GM18909 (cell line): Measurements from ENCODE around the gene WWP2.
A peak's percentile ranks its signal among the peaks of the same experiment; 100 is the strongest.
"Not testable (repeated sequence)": the region's sequence is repeated elsewhere in the genome, so short reads cannot be mapped to it uniquely, and the experiment has no call there.

Experiments used
- ATAC-seq: cut with Tn5 transposase; IDR thresholded peaks from one replicate; pipeline ENCODE4 v1.9.1; 2021; ENCODE audit warnings: mild to moderate bottlenecking; ENCODE audit not compliant: unreplicated experiment, poor library complexity

Gene WWP2

GRCh38 chr16:69964960-69965660, 203.0 kb downstream of the WWP2 start:
- ATAC-seq, result peak; percentile 45

- ATAC-seq, result not testable (repeated sequence)
Measured at GRCh38 chr16:69965661-69966054, 203.5 kb downstream of the WWP2 start.

DNA sequence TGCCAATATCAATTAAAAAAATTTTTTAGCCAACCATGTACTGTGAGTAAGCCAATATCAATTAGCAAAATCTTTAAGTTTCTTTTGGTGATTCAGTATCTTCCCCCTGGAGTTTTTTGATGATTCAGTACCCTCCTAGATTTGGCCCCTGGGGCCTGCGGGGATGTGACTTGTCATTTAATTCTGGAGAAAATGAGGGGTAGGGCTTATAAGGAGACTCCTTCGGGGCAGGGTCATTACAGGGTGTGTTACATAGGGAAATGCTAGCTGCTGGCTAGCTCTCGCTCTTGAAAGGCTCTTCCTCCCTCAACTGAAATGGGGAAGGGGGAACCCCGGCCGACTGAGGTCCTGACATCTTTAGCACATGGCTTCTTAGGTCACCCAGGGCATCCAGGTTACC, 205.6 kb downstream of the WWP2 start:
- not testable (repeated sequence) for ATAC-seq

DNA sequence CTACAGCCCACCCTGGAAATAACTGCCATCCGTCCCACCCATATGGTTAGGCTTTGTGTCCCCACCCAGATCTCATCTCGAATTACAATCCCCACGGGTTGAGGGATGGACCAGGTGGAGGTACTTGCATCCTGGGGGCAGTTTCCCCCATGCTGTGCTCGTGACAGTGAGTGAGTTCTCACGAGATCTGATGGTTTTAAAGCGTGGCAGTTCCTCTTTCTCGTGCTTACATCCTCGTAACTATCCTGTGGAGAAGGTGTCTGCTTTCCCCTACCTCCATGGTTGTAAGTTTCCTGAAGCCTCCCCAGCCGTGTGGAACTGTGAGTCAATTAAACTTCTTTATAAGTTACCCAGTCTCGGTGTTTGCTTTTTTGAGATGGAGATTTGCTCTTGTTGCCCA, 206.0 kb downstream of the WWP2 start:
- not testable (repeated sequence) for ATAC-seq

GRCh38 chr16:69969657-69970056, 207.5 kb downstream of the WWP2 start:
- ATAC-seq, result not testable (repeated sequence)

DNA sequence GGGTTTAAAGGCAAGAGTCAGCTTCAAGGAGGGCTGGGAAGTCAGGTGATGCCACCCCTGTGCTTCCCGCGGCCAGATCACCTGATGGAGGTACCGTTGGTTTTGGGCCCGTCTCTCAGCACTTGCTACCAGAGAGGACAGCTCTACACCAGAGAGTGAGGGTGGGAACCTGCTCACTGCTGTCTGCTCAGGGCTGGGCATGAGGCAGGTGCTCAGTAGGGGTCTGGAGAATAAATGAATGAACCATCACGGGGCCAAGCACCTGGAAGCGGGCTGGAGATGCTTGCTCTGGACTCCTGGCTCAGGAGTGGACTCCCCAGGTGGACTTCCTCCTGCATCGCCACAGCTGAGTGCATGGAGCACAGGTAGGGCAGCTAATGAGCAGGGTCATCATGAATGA, 210.0 kb downstream of the WWP2 start:
- ATAC-seq, result not testable (repeated sequence)

- ATAC-seq, result not testable (repeated sequence)
Measured at GRCh38 chr16:69972935-69973334, 210.8 kb downstream of the WWP2 start.

- ATAC-seq, result not testable (repeated sequence)
Measured at GRCh38 chr16:69985196-69985595, 223.1 kb downstream of the WWP2 start.
